Breast epithelium (tissue), 4 donors: Measurements from ENCODE around the gene ADPRM. TPM values are rescaled to one million over a fixed set of nuclear protein-coding genes. Genes with fewer than 3 reads are reported as not detected.
A peak's percentile ranks its signal among the peaks of the same experiment; 100 is the strongest.

Source experiments
- DNase-seq, 2 donors: peaks; one replicate each; pipeline ENCODE4 v3.0.0-alpha.2; 2019; ENCODE audit warnings: low spot score in 2 of 2
- H3K27ac ChIP-seq, 2 donors: fragments of 200-600 bp; sonication (generic) in 1 of 2; one replicate each; pipeline ENCODE4 v1.5.1; 2016 to 2019; ENCODE audit warnings: mild to moderate bottlenecking in 1 of 2
- H3K27me3 ChIP-seq, 2 donors: fragments of 200-600 bp; sonication (generic) in 1 of 2; one replicate each; pipeline versions ENCODE4 v1.5.1 to v1.6.0; 2017 to 2019; ENCODE audit warnings: control low read depth in 1 of 2, mild to moderate bottlenecking in 1 of 2
- H3K36me3 ChIP-seq: fragments of 200-600 bp; one replicate; pipeline ENCODE4 v1.5.1; 2019
- H3K4me1 ChIP-seq, 2 donors: fragments of 200-600 bp; sonication (generic); one replicate each; pipeline ENCODE4 v1.5.1; 2016 to 2019; ENCODE audit warnings: control low read depth in 1 of 2
- H3K4me3 ChIP-seq, 3 donors: fragments of 200-600 bp; sonication (generic); 1 replicate in 2 of 3; 2 replicates in 1 of 3; pipeline ENCODE4 v1.5.1; 2016 to 2019; ENCODE audit warnings: mild to moderate bottlenecking in 3 of 3, moderate library complexity in 2 of 3
- H3K9me3 ChIP-seq, 2 donors: fragments of 200-600 bp; sonication (generic) in 1 of 2; one replicate each; pipeline ENCODE4 v1.5.1; 2016 to 2019; ENCODE audit warnings: control low read depth in 1 of 2
- POLR2A ChIP-seq: fragments of 450-650 bp; IDR thresholded peaks from one replicate; pipeline ENCODE4 v1.6.1; 2016; ENCODE audit warnings: antibody characterized with exemption, mild to moderate bottlenecking, moderate library complexity
- POLR2AphosphoS5 ChIP-seq, 3 donors: sonication (generic); formaldehyde crosslinking; IDR thresholded peaks; one replicate each; pipeline ENCODE4 v1.6.1; 2017; ENCODE audit warnings: antibody characterized with exemption in 3 of 3
- intact Hi-C: fragments of 100-400 bp; cut with DNase I; formaldehyde crosslinking; loops from one replicate; pipeline ENCODE4 v1.15.1; 2023; ENCODE audit warnings: low total_unique reads
- total RNA-seq, 3 donors: library from RNA; depleted of rRNA; stranded (reverse); fragments of >200 nt; gene quantifications; one replicate each; pipeline ENCODE4 v1.1.0, GENCODE V29; 2016
- TF ChIP-seq, protein P1 (sequence below), 3 donors: fragments of 450-650 bp; IDR thresholded peaks; one replicate each; pipeline ENCODE4 v1.5.1; 2016 to 2017; ENCODE audit warnings: antibody characterized with exemption in 3 of 3, mild to moderate bottlenecking in 3 of 3, moderate library complexity in 3 of 3

Gene ADPRM
- total RNA-seq, 3 donors from 2014 or later: 15.2 to 31.0 (median 24.6) TPM

DNA sequence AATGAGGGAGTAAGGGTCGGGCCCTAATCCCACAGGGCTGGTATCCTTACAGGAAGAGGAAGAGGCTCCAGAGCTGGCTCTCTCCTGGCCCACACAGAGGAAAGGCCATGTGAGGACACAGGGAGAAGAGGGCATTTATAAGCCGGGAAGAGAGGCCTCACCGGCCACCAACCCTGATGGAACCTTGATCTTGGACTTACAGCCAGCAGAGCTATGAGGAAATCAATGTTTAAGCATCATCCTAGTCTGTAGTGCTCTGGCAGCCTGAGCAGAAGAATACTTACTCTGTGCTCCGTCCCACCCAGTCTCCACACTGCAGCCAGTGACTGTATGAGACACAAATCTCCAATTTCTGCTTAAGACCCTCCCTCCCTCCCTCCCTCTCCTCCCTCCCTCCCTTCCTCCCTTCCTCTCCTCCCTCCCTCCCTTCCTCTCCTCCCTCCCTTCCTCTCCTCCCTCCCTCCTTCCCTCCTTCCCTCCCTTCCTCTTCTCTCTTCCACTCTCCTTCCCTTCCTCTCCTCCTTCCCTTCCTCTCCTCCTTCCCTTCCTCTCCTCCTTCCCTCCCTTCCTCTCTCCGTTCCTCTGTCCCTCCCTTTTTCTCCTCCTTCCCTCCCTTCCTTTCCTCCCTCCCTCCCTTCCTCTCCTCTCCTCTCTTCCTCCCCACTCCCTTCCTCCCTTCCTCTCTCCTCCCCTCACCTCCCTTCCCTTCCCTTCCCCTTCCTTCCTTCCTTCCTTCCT, 41.3 kb downstream of the ADPRM start:
- no peaks in the 10 kb centered on the region for H3K36me3 ChIP-seq
- no peaks in the 10 kb centered on the region for H3K9me3 ChIP-seq
- intact Hi-C loops: loop anchor here (10.0 kb wide), 1 partner anchor 106 kb away; no protein-coding TSS in a partner anchor
- H3K27ac ChIP-seq: peak overlapping the region; percentile 25 to 43
- H3K4me1 ChIP-seq: no peaks in the 10 kb centered on the region
- TF ChIP-seq, protein P1, sequence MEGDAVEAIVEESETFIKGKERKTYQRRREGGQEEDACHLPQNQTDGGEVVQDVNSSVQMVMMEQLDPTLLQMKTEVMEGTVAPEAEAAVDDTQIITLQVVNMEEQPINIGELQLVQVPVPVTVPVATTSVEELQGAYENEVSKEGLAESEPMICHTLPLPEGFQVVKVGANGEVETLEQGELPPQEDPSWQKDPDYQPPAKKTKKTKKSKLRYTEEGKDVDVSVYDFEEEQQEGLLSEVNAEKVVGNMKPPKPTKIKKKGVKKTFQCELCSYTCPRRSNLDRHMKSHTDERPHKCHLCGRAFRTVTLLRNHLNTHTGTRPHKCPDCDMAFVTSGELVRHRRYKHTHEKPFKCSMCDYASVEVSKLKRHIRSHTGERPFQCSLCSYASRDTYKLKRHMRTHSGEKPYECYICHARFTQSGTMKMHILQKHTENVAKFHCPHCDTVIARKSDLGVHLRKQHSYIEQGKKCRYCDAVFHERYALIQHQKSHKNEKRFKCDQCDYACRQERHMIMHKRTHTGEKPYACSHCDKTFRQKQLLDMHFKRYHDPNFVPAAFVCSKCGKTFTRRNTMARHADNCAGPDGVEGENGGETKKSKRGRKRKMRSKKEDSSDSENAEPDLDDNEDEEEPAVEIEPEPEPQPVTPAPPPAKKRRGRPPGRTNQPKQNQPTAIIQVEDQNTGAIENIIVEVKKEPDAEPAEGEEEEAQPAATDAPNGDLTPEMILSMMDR (IDR thresholded peaks at IDR 0.05): no peak
- TF ChIP-seq POLR2AphosphoS5 (IDR thresholded peaks at IDR 0.05) (no peak), POLR2A (no peak)
- no peak for DNase-seq
- H3K27me3 ChIP-seq: no peaks in the 10 kb centered on the region
- H3K4me3 ChIP-seq: no peak overlapping the region

DNA sequence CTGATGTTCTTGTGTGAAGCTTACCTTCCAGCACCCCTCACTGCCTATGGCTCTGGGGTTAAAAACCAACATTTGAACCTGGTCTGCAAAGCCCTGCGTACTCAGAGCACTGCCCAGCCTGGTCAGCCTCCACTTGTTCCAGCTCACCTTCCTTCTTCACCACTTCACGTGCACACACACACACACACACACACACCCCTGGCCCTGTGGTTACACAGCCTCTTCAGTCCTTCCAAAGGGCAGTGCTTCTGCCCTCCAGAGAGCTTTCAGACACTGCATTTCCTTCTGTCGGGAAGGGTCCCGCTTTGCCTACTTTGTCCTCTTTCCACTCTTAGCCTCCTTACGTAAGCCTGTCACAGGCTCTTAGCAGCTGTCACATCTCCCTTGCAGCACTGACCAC, 42.0 kb downstream of the ADPRM start:
- no peak overlapping the region for H3K27ac ChIP-seq
- DNase-seq: no peak

DNA sequence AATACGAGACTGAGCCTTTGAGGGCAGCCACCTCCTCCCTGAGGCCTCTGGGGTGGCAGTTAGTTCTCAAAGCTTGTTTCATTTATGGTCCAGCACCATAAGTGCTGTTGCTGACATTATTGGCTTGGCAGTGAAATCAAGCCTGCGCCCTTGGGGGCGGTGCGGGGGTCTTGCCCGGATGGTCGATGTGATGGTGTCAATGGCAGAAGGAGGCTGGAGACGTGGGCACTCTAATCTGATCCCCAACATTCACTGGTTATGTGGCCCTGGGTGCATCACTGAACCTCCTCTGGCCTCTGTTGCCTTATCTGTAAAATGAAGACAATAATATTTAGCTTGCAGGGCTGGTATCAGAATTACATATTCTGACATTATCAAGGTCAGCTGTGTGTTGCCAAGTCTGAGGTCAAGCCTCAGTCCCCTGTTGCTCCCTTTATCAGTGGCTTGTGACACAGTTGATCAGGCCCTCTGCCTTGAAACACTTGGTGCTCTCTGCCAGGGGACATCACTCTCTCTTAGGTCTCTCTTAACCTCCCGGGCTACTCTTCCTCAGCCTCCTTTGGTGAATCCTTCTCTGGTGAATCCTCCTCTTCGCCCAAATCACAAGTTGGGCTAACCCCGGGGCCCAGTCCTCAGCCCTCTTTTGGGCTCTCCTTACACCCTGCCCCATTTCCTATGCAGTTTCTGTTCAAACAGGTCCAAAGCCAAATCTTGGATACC, 44.2 kb downstream of the ADPRM start:
- no peaks in the 10 kb centered on the region for H3K9me3 ChIP-seq
- no peak for DNase-seq
- TF ChIP-seq, protein P1 (IDR thresholded peaks at IDR 0.05): no peak
- TF ChIP-seq POLR2A: no peak
- no peak for TF ChIP-seq POLR2AphosphoS5 (IDR thresholded peaks at IDR 0.05)
- no peaks in the 10 kb centered on the region for H3K27me3 ChIP-seq
- intact Hi-C loops: no loop called here
- no peak overlapping the region for H3K27ac ChIP-seq
- no peaks in the 10 kb centered on the region for H3K4me1 ChIP-seq
- no peak overlapping the region for H3K4me3 ChIP-seq
- H3K36me3 ChIP-seq: no peaks in the 10 kb centered on the region

More for the DNA sequence above, 42.0 kb downstream of the ADPRM start:
- H3K4me3 ChIP-seq: no peak overlapping the region
- H3K36me3 ChIP-seq: no peaks in the 10 kb centered on the region
- TF ChIP-seq, protein P1 (IDR thresholded peaks at IDR 0.05): no peak
- no peak for TF ChIP-seq POLR2AphosphoS5 (IDR thresholded peaks at IDR 0.05)
- TF ChIP-seq POLR2A: no peak
- H3K9me3 ChIP-seq: no peaks in the 10 kb centered on the region
- no peaks in the 10 kb centered on the region for H3K27me3 ChIP-seq
- intact Hi-C loops: loop anchor here (10.0 kb wide), 1 partner anchor 105 kb away; no protein-coding TSS in a partner anchor
- H3K4me1 ChIP-seq: no peaks in the 10 kb centered on the region

DNA sequence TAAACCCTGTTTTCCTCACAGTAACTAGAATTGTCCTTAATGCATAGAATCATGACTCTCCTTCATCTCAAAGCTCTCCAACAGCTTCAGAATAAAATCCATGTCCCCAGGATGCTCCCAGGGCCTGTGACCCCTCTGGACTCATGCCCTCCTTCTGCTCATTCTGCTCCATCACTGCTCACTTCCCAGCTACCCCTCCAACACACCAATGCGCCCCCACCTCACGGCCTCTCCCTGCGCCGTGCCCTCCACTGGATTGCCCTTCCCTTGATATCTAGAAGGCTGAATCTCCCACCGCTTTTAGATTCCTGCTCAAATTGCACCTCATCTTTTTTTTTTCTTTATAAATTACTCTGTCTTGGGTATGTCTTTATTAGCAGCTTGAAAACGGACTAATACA, 45.0 kb downstream of the ADPRM start:
- intact Hi-C loops: no loop called here

More for the DNA sequence above, 45.0 kb downstream of the ADPRM start:
- Histone ChIP-seq H3K27me3 (no peaks in the 10 kb centered on the region), H3K4me1 (no peaks in the 10 kb centered on the region), H3K4me3 (no peak overlapping the region), H3K27ac (no peak overlapping the region), H3K9me3 (no peaks in the 10 kb centered on the region), H3K36me3 (no peaks in the 10 kb centered on the region)
- TF ChIP-seq POLR2AphosphoS5 (IDR thresholded peaks at IDR 0.05): no peak
- TF ChIP-seq, protein P1 (IDR thresholded peaks at IDR 0.05): no peak
- DNase-seq: no peak
